ENCODE measurements around the gene RASGEF1C.

The RASGEF1C gene

DNA sequence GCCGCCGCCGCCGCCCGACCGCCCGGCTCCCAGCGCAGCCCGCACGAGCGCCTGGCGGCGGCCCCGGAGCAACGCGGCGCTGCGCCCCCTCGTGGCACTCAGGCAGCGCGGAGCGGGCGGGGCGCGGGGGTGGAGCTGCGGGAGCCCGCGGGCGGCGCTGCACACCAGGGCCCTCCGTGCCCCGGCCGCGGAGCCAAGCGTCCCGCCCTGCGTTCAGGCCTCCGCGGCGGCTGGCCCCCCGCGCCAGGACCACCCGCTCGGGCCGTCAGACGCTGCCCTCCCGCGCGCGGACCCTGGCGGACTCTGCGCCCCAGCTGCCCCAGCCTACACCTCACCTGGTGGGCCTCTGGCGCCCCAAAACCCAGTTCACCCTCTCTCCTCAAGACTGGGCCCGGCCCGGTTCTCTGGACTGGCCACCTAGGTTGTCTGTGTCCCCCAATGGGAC lies at the start of gene RASGEF1C:
Gene RASGEF1C (minus strand): TSS at position 75 of the 445 bp plus-strand sequence. CDS start 71,159 bp downstream, outside the sequence.
- no peak for DNase-seq

DNA sequence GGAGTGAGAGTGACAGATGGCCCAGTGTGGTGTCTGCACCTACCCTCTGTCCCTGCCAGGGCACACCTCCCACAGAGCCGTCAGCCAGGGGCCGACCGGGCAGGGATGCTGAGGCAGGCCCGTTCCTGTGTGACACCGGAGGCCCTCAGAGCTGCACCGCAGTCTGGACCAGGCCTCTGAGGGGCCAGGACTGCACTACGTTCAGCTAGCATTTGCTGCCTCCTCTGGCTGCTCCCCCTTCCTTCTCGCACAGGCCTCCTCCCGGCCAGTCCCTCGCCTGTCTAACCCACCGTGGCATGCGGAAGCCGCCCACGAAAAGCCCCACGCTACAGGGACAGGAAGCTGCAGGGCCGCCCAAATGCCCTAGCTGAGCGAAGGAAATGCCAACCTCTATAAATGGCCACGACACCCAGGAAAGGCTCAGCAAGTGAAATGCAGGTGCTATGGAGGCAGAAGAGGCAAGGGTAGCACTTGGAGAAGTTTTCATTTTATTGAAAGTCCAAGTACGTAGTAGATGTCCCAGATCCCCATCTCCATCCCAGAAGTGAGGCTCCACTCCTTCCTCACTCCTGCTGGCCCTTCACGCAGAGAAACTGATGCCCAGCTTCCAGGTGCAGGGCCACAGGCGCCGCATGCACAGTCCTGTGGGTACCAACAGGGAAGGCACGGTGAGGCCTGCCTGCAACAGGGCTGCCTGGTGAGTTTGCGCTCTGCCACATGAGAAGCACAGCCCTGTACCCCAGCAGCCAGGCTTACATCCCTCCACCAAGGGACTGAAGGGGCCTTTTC lies 44.2 kb upstream of the RASGEF1C start:
- DNase-seq, result no peak

DNA sequence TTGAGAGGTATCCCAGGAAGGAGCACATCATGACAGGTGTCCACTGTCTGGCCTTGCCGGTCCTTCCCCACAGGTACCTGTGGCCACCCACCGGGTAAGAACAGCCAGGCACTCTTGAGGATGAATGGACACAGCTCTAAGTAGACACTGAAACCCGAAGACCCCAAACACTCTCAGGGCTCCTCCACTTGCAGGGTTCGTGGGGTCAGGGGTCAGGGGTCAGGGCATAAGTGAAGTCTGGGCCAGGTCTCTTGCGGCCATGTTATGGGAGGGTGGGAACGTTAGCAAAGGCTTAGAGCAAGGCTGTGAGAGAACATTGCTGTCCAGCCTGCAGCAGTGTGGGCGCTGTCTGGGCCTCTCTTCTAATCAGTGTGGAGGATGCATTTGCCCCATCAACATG lies 42.9 kb upstream of the RASGEF1C start:
- DNase-seq, result no peak

DNA sequence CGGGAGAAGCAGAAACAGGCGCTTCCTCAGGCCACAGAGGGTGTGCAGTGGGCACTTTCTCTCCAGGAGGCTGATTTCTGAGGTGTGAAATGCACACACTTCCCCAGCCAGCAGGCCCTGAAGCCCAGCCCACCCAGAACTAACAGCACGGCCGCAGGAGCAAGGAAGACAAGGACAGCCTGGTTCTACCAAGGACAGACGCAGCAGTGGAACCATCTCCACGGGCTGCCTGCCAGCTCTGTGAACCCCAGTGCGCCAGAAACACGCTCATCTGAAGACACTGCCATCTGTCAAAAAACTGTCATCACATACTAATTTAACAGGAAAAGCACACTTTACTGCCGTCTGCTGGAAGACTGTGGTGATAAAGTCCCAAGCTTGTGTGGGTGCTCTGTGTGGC lies 42.1 kb upstream of the RASGEF1C start:
- DNase-seq, result no peak

DNA sequence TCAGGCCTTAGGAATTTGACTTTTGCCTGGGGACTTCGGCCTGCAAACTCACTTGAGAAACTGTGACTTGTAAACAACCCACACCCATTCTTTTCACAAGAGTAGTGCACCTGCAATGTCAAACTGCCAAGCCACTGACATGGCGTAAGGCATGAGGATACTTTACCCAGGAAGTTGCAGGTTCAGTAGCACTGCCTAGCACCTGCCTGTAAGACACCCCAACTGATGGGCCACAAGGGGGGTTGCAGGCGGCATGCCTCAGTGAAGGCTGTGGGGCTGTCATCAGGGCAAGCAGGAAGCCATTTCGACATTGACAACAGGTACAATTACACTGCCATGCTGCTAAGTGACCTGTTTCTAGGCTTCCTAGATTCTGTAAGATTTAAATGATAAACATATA lies 41.3 kb upstream of the RASGEF1C start:
- DNase-seq, result no peak

DNA sequence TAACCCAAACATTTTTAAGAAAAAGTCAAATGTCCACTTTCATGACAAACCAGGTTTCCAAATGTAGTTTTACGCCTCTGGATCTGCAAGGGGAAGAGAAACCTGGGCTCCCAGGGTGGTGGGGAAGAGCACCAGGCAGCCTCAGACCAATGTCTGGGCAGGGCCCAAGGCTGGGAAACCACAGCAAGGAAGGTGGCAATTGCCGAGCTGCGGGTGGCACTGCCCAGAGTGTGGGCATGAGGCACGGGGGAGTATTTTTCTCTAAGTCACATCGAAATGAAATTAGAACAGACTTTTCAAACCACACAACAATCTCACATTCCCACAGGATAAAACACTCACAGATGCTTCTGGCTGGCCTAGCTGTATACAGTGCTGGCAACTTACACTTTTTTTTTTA lies 32.6 kb upstream of the RASGEF1C start:
- DNase-seq, result no peak

DNA sequence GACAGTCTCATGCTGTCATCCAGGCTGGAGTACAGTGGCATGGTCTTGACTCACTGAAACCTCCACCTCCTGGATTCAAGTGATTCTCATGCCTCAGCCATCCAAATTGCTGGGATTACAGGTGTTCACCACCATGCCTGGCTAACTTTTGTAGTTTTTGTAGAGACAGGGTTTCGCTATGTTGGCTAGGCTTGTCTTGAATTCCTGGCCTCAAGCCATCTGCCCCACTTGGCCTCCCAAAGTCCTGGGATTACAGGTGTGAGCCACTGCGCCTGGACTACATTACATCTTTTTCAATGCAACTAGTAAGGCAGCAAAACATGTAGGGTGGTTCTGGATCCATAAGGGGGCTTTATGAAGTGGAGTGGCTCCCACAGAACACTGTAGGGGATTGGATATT lies 29.6 kb upstream of the RASGEF1C start:
- DNase-seq, result no peak

DNA sequence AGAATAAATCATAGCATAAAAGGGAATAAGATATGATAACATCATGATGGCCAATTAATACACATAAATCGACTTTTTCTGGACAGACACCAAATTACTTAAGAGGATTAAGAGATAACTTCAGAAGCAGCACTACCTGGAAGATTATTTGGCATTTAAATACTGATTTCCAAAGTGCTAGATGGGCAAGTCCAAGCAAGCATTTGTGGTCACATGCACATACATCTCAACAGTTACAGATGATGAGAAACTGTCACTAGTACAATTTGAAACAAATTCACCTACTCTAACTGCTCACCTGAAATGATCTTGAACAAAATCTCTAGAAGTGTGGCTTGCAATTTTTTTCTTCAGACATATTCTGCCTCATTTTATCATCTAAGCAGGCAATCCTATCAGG lies 26.8 kb upstream of the RASGEF1C start:
- DNase-seq, result no peak

DNA sequence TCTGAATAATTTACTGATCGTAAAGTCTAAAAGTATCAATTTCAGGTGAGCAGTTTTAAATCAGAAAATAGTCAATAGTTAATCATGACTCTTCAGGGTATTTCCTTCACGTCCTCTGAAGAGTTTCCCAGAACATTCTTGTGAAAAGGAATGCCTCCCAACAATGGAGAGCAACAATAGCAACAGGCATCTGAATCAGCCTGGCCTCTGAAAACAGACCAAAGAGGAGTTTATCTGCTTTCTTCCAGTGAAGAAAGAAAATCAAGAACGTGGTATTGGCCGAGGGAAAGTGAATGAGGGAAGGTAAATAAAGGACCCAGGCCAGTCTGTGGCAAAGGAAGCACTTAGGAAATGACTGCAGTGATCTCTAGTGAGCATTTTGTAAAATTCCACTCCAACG lies 26.1 kb upstream of the RASGEF1C start:
- DNase-seq, result no peak

DNA sequence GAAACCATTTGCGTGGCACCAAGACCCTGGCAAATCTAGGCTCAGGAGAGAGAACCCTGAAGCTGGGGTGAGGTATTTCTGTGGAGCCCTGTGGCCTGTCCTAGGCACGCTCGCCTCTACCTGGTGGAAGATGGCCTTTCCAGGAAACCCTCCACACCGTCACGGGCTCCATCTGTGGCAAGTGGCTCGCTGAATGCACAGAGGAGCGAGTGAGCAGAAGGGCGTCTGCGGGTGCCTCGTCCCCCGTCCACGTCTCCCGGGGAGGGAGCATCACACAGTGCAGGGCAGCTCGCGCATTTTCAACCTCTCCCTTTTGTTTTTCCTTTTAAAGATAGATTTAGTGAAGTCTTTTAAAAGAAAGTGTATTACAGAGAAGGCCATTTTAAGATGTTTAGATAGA lies 25.3 kb upstream of the RASGEF1C start:
- DNase-seq, result no peak

DNA sequence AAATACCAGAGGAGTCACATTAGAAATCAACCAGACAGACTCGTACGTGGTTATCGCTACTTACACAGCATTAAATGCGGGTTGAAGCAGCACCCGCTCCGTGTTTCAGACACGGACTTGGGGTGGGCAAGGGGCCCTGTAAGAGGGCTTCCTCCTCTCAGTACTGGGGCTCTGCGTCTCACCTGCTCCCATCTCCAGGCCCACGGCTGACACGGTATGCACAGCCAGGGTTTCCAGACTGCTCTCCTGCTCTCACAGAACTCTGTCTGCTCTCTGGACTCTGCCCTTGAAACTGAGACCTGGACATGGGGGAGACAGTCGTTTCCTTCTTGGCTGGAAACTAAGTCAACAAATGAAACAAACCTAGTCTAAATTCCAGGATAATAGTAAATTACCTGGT lies 24.7 kb upstream of the RASGEF1C start:
- DNase-seq, result no peak

DNA sequence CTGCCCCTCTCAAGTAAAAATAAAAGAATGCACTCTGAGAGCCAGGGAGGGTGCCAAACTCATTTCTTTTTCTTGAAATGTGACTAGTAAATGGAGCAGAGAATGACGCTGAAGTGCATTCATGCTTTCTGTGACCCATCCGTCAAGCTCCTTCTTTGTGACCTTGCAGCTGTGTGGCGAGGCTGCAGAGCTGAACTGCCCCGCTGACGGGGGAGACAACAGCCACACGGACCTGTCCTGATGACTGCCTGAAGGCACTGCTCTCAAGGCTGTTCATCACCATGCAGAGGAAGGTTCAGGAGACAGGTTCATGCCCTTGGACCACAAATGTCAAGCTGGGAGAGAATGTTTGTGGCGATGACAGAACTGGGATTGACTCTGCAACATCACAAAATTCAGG lies 21.0 kb upstream of the RASGEF1C start:
- no peak for DNase-seq

DNA sequence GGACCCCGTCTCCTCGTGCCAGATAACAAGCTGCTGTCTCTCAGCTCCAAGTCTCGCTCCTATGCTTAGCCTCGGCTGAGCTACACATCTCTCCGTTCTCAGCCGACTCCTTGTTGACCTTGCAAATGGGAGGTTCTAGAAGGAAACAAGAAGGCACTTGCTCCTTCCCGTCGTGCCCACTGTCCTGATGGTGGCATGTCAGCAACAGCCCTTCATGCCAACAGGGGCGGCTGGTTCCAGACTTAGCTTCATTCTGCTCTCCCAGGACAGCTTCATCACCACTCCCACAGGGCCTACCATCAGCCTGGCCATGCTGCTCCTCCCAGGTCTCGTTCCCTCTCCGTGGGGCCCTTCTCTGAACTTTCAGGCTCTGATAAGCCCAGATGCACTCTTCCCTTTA lies 13.0 kb upstream of the RASGEF1C start:
- no peak for DNase-seq

DNA sequence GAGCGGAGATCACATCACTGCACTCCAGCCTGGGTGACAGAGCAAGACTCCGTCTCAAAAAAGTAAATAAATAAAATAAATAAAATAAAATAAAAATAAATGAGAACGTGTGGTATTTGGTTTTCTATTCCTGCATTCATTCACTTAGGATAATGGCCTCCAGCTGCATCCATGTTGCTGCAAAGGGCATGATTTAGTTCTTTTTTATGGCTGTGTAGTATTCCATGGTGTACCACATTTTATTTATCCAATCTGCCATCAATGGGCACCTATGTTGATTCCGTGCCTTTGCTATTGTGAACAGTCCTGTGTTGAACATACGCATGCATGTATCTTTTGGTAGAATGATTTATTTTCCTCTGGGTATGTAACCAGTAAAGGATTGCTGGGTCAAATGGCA lies 8.8 kb upstream of the RASGEF1C start:
- no peak for DNase-seq

DNA sequence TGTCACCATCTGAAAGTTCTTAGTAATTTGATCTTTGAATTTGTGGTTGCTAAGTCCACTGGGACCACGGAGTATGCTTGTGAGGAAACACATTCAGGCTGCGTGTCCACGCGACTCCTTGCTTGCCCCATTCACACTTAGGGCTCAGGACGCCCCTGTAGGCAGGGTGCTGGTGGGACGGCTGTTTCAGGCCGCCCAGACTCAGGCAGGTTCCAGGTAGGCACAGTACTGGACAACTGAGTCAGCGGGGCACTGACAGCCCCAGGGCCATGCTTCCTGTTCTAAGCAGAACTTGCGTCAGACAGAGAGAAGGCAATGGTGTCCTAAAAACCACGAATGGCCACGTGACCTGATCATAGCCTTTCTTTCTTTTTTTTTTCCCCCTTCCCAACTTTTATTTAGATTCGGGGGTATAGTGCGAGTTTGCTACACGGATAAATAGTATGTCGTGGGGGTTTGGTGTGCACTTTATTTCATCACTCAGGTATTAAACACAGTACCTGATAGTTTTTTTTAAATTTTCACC lies 7.7 kb upstream of the RASGEF1C start:
- DNase-seq, result no peak

DNA sequence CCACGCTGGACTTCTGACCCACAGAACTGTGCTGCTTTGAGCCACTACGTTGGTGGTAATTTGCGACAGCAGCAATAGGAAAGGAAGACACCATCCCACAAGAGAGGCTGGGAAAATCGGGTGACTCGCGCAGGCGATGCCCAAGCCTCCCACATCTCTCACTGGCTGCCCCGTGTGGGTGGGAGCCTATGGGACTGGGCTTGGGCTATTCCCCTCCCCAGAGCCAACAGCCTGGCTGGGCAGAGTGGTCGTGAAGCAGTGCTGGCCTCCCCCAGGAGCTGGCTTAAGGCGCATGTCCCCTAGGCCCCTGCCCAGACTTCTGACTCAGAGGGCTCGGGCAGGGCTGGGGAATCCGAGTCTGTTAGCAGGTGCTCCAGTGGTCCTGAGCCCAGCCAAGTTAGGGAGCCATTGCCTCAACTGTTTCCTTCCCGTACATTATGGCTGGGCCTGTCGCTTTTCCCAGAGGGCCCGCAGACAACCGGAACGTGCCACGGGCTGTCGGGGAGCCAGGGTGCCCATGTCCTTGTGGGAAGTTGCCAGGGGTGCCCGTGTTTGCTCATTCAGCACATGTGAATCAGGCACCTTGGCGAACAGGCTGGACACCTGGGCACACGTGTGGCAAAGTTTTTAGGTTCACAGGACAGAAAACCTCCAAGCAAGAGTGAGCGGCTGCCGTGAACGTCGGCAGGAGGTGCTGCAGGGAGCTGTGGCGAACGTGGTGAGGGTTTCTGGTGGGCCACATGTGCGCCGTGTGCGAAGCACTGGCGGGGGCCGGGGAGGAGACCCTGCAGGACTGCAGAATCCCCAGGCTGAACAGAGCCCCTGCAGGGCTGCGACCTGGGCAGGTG lies 7.0 kb upstream of the RASGEF1C start:
- DNase-seq, result no peak

DNA sequence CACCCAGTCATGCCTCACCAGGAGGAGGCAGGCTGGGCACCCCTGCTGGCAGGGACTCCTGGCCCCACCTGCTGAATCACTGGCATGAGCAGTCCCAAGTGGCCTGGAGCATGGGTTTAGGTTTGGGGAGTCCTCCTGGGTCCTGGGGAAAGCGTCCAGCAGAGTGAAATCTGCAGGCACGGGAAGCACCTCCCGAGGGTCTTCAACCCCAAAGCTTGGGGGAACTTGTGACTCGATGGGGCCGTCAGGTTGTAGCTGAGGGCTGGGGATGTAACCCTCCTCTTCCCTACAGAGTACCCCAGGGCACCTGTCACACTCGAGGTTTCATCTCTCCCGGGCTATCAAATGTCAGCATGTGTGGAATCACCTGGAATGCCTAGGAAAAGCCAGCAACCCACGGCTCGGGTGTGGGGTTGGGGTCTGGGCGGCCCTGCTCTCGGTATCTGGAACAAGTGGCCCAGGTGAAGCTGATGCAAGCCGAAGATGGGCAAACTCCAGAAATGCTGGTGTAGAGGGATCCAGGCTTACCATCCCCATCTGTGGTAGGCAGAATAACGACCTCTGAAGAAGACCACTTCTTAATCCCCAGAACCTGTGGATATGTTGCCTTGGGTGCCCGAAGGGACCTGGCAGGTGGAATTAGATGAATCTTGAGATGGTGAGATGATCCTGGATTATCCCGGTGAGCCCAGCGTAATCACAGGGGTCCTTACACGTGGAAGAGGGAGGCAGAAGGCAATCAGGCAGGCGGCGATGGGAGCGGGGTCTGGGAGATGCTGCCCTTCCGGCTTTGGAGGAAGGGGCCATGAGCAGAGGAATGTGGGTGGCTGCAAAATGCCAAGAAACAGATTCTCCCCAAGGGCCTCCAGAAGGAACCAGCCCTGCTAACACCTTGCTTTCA lies 6.1 kb upstream of the RASGEF1C start:
- DNase-seq, result no peak

DNA sequence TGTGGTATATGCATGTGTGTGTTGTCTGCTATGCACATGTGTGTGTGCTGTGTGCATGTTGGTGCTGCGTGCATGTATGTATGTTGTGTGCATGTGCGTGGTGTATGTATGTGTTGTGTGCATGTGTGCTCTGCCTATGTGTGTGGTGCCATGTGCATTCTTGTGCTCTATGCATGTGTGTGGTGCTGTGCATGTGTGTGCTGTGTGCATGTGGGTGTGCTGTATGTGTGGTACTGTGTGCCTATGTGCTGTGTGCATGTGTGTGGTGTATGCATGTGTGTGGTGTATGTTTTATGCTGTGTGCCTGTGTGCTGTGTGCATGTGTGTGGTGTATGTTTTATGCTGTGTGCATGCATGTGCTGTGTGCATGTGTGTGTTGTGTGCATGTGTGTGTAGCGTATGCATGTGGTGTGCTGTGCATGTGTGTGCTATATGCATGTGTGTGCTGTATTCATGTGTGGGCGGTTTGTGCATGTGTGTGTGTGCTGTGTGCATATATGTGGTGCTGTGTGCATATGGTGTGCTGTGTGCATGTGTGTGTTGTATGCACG lies 4.7 kb upstream of the RASGEF1C start:
- no peak for DNase-seq

DNA sequence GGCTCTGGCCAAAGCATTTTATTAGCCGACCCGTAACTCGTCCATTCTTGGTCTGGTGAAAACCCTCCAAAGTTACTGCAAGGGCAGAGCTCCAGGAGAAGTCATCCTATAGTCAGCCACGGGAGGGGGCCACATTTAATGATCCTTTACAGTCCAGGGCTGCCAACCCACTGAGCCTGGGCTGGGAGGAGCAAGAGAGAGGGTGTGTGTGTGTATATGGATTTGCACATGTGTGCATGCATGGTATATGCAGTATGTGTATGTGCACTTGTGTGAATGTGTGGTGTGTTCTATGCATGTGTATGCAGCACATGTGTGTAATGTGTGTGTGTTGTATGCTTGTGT lies 4.2 kb upstream of the RASGEF1C start:
- DNase-seq, result no peak

DNA sequence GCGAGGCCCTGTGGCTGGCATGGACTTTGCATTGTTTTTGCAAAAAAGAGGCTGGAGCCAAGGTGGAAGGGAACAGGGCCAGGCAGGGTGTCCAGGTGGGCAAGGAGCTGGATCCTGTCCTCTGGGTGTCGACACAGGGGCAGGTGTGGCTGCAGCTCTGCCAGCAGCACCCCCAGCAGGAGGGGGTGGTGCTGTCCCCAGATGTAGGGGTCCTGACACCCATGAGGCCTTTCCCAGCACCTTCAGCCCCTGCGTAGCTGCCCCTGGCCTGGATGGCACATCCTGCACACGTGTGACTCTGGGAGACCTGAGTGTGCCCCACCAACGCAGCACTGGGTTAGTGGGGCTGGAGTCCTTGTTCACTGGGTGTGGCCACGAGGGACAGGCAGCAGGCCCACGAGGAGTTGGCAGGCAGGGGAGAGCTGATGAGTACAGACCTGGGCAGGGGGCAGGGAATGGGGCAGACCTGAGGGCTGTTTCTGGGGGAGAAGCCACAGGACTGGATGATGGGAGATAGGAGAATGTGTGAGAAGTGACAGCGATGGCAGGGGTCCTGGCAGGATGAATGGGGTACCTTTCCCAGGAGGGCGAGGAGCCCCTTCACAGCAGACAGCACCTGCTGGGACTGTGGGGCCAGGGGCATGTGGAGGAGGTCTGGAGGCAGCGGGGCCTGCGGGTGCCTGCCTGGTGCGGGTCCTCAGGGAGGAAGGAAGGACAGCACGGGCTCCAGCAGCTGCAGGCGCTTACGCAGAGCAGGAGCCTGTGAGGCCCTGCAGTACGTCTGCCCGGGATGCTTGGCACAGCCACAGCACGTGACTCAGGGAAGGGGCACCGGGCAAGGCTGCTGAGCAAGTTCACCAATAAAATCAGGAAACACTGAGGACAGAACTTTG lies 3.6 kb upstream of the RASGEF1C start:
- no peak for DNase-seq

DNA sequence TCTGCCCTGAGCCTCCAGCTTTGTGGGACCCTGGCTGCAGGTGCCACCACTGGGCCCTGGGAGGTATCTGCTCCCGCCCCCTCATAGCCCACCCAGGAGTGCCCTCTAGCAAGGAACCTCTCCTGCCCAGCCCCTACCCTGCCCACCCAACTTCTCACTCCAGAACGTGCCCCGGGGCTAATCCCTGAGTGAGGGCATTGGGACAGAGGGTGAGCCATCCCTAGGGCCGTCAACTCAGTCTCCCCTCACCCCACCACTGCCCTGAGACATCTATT lies 2.7 kb upstream of the RASGEF1C start:
- no peak for DNase-seq
